ENCODE data around the gene LMX1A. TPM values are rescaled to one million over a fixed set of nuclear protein-coding genes. Genes with fewer than 3 reads are reported as not detected.

Gene LMX1A
- total and polyA plus RNA-seq, 9 of the 15 experiments (the other 6 are each of a cell fraction or from before 2014, with no cell fraction given), result not detected

DNA sequence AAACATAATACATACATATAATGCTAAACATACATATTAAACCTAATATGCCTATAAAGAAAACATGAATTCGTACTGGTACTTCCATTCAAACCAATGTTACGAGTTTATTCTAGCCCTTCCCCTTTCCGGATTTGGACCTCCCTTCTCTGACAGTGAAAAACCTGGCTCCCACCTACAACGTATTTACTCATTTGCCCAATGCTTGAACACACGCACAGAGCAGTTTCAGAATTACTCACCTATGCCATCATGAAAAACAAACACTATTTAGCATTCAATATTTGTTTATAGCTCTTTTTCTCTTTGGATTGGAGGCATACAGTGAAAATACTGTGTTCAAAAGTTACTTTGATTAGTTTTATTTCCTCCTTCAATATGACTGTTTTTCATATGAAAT, 204.4 kb downstream of the LMX1A start (continued):
- TF ChIP-seq REST (IDR thresholded peaks at IDR 0.05; ENCODE audit: borderline replicate concordance) (no peak), REST (CRISPR knock-in tag; IDR thresholded peaks at IDR 0.05; ENCODE audit: low read depth) (no peak), ZNF324 (CRISPR knock-in tag; IDR thresholded peaks at IDR 0.05) (no peak), RBM22 (IDR thresholded peaks at IDR 0.05; ENCODE audit: low read depth, low read length, poor library complexity, severe bottlenecking) (no peak), ZBTB7A (IDR thresholded peaks at IDR 0.05; ENCODE audit: borderline replicate concordance, control insufficient read depth, low read depth, low read length) (no peak), XRCC5 (IDR thresholded peaks at IDR 0.05; ENCODE audit: low read depth, low read length) (no peak)

Other genes with a start within 250 kb of the LMX1A start
- not detected in 2 replicates for gene RXRG, start 88.4 kb upstream of the LMX1A start, total RNA-seq (2014; rRNA removed)
- not detected in 2 replicates for gene RXRG, start 88.4 kb upstream of the LMX1A start, total RNA-seq (2014; rRNA removed; fragmentation: Illumina TruSeq; extraction: Trizol)
- gene RXRG, start 88.4 kb upstream of the LMX1A start, total RNA-seq (2015; rRNA removed; fragmentation: Illumina TruSeq; extraction: Trizol), result not detected in 2 replicates
- gene RXRG, start 88.4 kb upstream of the LMX1A start, total RNA-seq (2021), result not detected in 2 replicates
- gene RXRG, start 88.4 kb upstream of the LMX1A start, polyA plus RNA-seq (2011; rRNA removed), result not detected in 2 replicates
- not detected in 2 replicates for gene RXRG, start 88.4 kb upstream of the LMX1A start, polyA plus RNA-seq (2014; fragmentation: Illumina TruSeq; extraction: Trizol)
- not detected for gene RXRG, start 88.4 kb upstream of the LMX1A start, polyA plus RNA-seq (2014; fragmentation: Nextera tagmentation; extraction: Ambion mirVana)
- gene RXRG, start 88.4 kb upstream of the LMX1A start, polyA plus RNA-seq (2014; rRNA removed), result not detected in 2 replicates
- not detected in 2 replicates for gene LRRC52, start 187.3 kb upstream of the LMX1A start, total RNA-seq (2014; rRNA removed)
- not detected in 2 replicates for gene LRRC52, start 187.3 kb upstream of the LMX1A start, total RNA-seq (2014; rRNA removed; fragmentation: Illumina TruSeq; extraction: Trizol)
- gene LRRC52, start 187.3 kb upstream of the LMX1A start, total RNA-seq (2015; rRNA removed; fragmentation: Illumina TruSeq; extraction: Trizol), result not detected in 2 replicates
- not detected in 2 replicates for gene LRRC52, start 187.3 kb upstream of the LMX1A start, total RNA-seq (2021)
- not detected in 2 replicates for gene LRRC52, start 187.3 kb upstream of the LMX1A start, polyA plus RNA-seq (2011; rRNA removed)
- gene LRRC52, start 187.3 kb upstream of the LMX1A start, polyA plus RNA-seq (2014; fragmentation: Illumina TruSeq; extraction: Trizol), result not detected in 2 replicates
- not detected for gene LRRC52, start 187.3 kb upstream of the LMX1A start, polyA plus RNA-seq (2014; fragmentation: Nextera tagmentation; extraction: Ambion mirVana)
- not detected in 2 replicates for gene LRRC52, start 187.3 kb upstream of the LMX1A start, polyA plus RNA-seq (2014; rRNA removed)